IPS-20b (cell line): ENCODE results near the gene PKIG.
A peak's percentile ranks its signal among the peaks of the same experiment; 100 is the strongest.
"Not testable (repeated sequence)": the region's sequence is repeated elsewhere in the genome, so short reads cannot be mapped to it uniquely, and the experiment has no call there.

ENCODE experiments used
- H3K27ac ChIP-seq: one replicate; pipeline ENCODE4 v1.5.1; 2013; ENCODE audit warnings: low read length
- H3K27me3 ChIP-seq: 2 replicates; pipeline ENCODE4 v1.6.1; 2013; ENCODE audit warnings: mild to moderate bottlenecking, low read length, inconsistent platforms; ENCODE audit not compliant: insufficient read depth
- H3K36me3 ChIP-seq: 2 replicates; pipeline ENCODE4 v1.6.1; 2013; ENCODE audit warnings: low read depth, mild to moderate bottlenecking, inconsistent platforms, low read length, moderate library complexity; ENCODE audit not compliant: insufficient read depth
- H3K4me1 ChIP-seq: 2 replicates; pipeline ENCODE4 v1.6.1; 2013; ENCODE audit warnings: mild to moderate bottlenecking, control low read depth, inconsistent platforms, low read length, moderate library complexity; ENCODE audit not compliant: insufficient read depth
- H3K4me3 ChIP-seq: 2 replicates; pipeline ENCODE4 v1.5.1; 2013; ENCODE audit warnings: mild to moderate bottlenecking, low read length, inconsistent platforms
- H3K9ac ChIP-seq: 2 replicates; pipeline ENCODE4 v1.6.1; 2013; ENCODE audit warnings: low read depth, mild to moderate bottlenecking, inconsistent platforms, low read length, moderate library complexity
- H3K9me3 ChIP-seq: 2 replicates; pipeline ENCODE4 v1.6.1; 2013; ENCODE audit warnings: mild to moderate bottlenecking, low read depth, low read length, inconsistent platforms; ENCODE audit not compliant: insufficient read depth

PKIG gene

GRCh38 chr20:44586289-44586911 lies 4.0 kb downstream of the PKIG start:
- no peak overlapping the region for H3K4me3 ChIP-seq
- no peak overlapping the region for H3K9ac ChIP-seq
- no peak overlapping the region for H3K27ac ChIP-seq
- no peaks in the 10 kb centered on the region for H3K36me3 ChIP-seq
- H3K9me3 ChIP-seq: no peaks in the 10 kb centered on the region
- no peaks in the 10 kb centered on the region for H3K27me3 ChIP-seq
- H3K4me1 ChIP-seq: peaks cover 22% of the 10 kb centered on the region

GRCh38 chr20:44587035-44587980 lies 4.9 kb downstream of the PKIG start:
- Histone ChIP-seq H3K4me1 (peaks cover 18% of the 10 kb centered on the region), H3K36me3 (no peaks in the 10 kb centered on the region), H3K4me3 (no peak overlapping the region), H3K27ac (no peak overlapping the region), H3K9ac (no peak overlapping the region), H3K9me3 (no peaks in the 10 kb centered on the region), H3K27me3 (no peaks in the 10 kb centered on the region)

- H3K4me3 ChIP-seq, H3K27me3 ChIP-seq, H3K27ac ChIP-seq, H3K9ac ChIP-seq, H3K36me3 ChIP-seq, H3K9me3 ChIP-seq: not testable (repeated sequence)
- H3K4me1 ChIP-seq: peaks cover 15% of the 10 kb centered on the region
Measured at GRCh38 chr20:44588321-44588720, 5.9 kb downstream of the PKIG start.

- H3K9ac ChIP-seq: no peak overlapping the region
Measured at GRCh38 chr20:44589537-44589936, 7.2 kb downstream of the PKIG start.

GRCh38 chr20:44590980-44591778 lies 8.8 kb downstream of the PKIG start:
- Histone ChIP-seq H3K4me1 (peaks cover under 1% of the 10 kb centered on the region; the same call in 1 of the 2 replicates), H3K27ac (no peak overlapping the region), H3K36me3 (no peaks in the 10 kb centered on the region), H3K9me3 (no peaks in the 10 kb centered on the region), H3K27me3 (no peaks in the 10 kb centered on the region), H3K9ac (no peak overlapping the region), H3K4me3 (no peak overlapping the region)

More at GRCh38 chr20:44589537-44589936, 7.2 kb downstream of the PKIG start:
- Histone ChIP-seq H3K4me3 (no peak overlapping the region), H3K27me3 (no peaks in the 10 kb centered on the region), H3K4me1 (peaks cover 15% of the 10 kb centered on the region), H3K27ac (no peak overlapping the region), H3K9me3 (no peaks in the 10 kb centered on the region), H3K36me3 (no peaks in the 10 kb centered on the region)

- H3K9ac ChIP-seq: no peak overlapping the region
- H3K27ac ChIP-seq: no peak overlapping the region
- no peaks in the 10 kb centered on the region for H3K9me3 ChIP-seq
Measured at GRCh38 chr20:44592366-44592765, 10.0 kb downstream of the PKIG start.

GRCh38 chr20:44593751-44594150 lies 11.4 kb downstream of the PKIG start:
- H3K27me3 ChIP-seq: no peaks in the 10 kb centered on the region
- no peaks in the 10 kb centered on the region for H3K9me3 ChIP-seq
- no peaks in the 10 kb centered on the region for H3K36me3 ChIP-seq
- H3K4me1 ChIP-seq: peaks cover 20% of the 10 kb centered on the region
- no peak overlapping the region for H3K9ac ChIP-seq
- no peak overlapping the region for H3K4me3 ChIP-seq
- H3K27ac ChIP-seq: no peak overlapping the region

More at GRCh38 chr20:44592366-44592765, 10.0 kb downstream of the PKIG start:
- H3K4me3 ChIP-seq: no peak overlapping the region
- H3K4me1 ChIP-seq: peaks cover 8% of the 10 kb centered on the region; the same call in 1 of the 2 replicates
- H3K36me3 ChIP-seq: no peaks in the 10 kb centered on the region
- no peaks in the 10 kb centered on the region for H3K27me3 ChIP-seq

- Histone ChIP-seq H3K9ac (no peak overlapping the region), H3K4me1 (peaks cover 20% of the 10 kb centered on the region), H3K4me3 (no peak overlapping the region), H3K27me3 (no peaks in the 10 kb centered on the region), H3K27ac (no peak overlapping the region), H3K9me3 (no peaks in the 10 kb centered on the region), H3K36me3 (no peaks in the 10 kb centered on the region)
Measured at GRCh38 chr20:44594730-44595129, 12.4 kb downstream of the PKIG start.

- no peaks in the 10 kb centered on the region for H3K9me3 ChIP-seq
- peaks cover 20% of the 10 kb centered on the region for H3K4me1 ChIP-seq
- no peak overlapping the region for H3K9ac ChIP-seq
- H3K27ac ChIP-seq: no peak overlapping the region
- H3K36me3 ChIP-seq: no peaks in the 10 kb centered on the region
- no peak overlapping the region for H3K4me3 ChIP-seq
- no peaks in the 10 kb centered on the region for H3K27me3 ChIP-seq
Measured at GRCh38 chr20:44596010-44596409, 13.6 kb downstream of the PKIG start.

- Histone ChIP-seq H3K9ac (no peak overlapping the region), H3K4me3 (no peak overlapping the region; the same call in 1 of the 2 replicates), H3K27me3 (no peaks in the 10 kb centered on the region), H3K36me3 (no peaks in the 10 kb centered on the region), H3K27ac (no peak overlapping the region), H3K4me1 (peaks cover 20% of the 10 kb centered on the region), H3K9me3 (no peaks in the 10 kb centered on the region)
Measured at GRCh38 chr20:44596876-44597275, 14.5 kb downstream of the PKIG start.

- no peak overlapping the region for H3K27ac ChIP-seq
- H3K9ac ChIP-seq: no peak overlapping the region
- no peaks in the 10 kb centered on the region for H3K27me3 ChIP-seq
- peak overlapping the region; percentile 30; the same call in 1 of the 2 replicates for H3K4me3 ChIP-seq
- no peaks in the 10 kb centered on the region for H3K9me3 ChIP-seq
- H3K4me1 ChIP-seq: peaks cover 20% of the 10 kb centered on the region
- H3K36me3 ChIP-seq: no peaks in the 10 kb centered on the region
Measured at GRCh38 chr20:44597516-44597915, 15.1 kb downstream of the PKIG start.
